H1 (cell line): ENCODE measurements around the gene COX7A2.
A peak's percentile ranks its signal among the peaks of the same experiment; 100 is the strongest.

Experiments
- CTCF ChIP-seq, 3 experiments: IDR thresholded peaks; 1 replicate in 2 of 3; 2 replicates in 1 of 3; pipeline versions ENCODE4 v1.5.1 to v1.6.1; 2011; ENCODE audit warnings: low read length in 3 of 3, mild to moderate bottlenecking in 3 of 3, inconsistent platforms in 2 of 3, low read depth in 1 of 3, moderate library complexity in 1 of 3; ENCODE audit not compliant: insufficient read depth in 1 of 3; ENCODE audit errors: control extremely low read depth in 1 of 3
- EP300 ChIP-seq, 2 experiments: IDR thresholded peaks; 1 replicate in 1 of 2; 2 replicates in 1 of 2; pipeline ENCODE4 v1.6.1; 2011 to 2012; ENCODE audit warnings: low read depth in 2 of 2, low read length in 2 of 2, mild to moderate bottlenecking in 2 of 2, borderline replicate concordance in 1 of 2, inconsistent platforms in 1 of 2, moderate library complexity in 1 of 2
- EZH2 ChIP-seq: fragments of 200-600 bp; sonication (generic); IDR thresholded peaks from 2 replicates; pipeline ENCODE4 v1.7.1; 2012; ENCODE audit warnings: low read depth, mild to moderate bottlenecking, moderate library complexity, low read length, inconsistent platforms; ENCODE audit not compliant: severe bottlenecking
- GABPA ChIP-seq: IDR thresholded peaks from 2 replicates; pipeline ENCODE4 v1.6.1; 2011; ENCODE audit warnings: mild to moderate bottlenecking, low read length, moderate library complexity, borderline replicate concordance; ENCODE audit not compliant: insufficient read depth
- HDAC2 ChIP-seq, 2 experiments: fragments of 300-600 bp in 1 of 2; sonication (generic) in 1 of 2; IDR thresholded peaks; 2 replicates each; pipeline ENCODE4 v1.6.1; 2011 to 2012; ENCODE audit warnings: low read depth in 2 of 2, low read length in 2 of 2, mild to moderate bottlenecking in 2 of 2, moderate library complexity in 2 of 2, borderline replicate concordance in 1 of 2, inconsistent platforms in 1 of 2
- POLR2A ChIP-seq, 2 experiments: IDR thresholded peaks; 1 replicate in 1 of 2; 2 replicates in 1 of 2; pipeline ENCODE4 v1.6.1; 2011; ENCODE audit warnings: low read depth in 2 of 2, low read length in 2 of 2, mild to moderate bottlenecking in 2 of 2; ENCODE audit errors: control extremely low read depth in 1 of 2
- POLR2AphosphoS5 ChIP-seq: IDR thresholded peaks from 2 replicates; pipeline ENCODE4 v1.6.1; 2011; ENCODE audit warnings: low read depth, low read length

- TF ChIP-seq EZH2, result no peak
- peak in 1 of 2 experiments; percentile 36; a peak in 1 of 4 replicates for TF ChIP-seq HDAC2 (IDR thresholded peaks at IDR 0.05; ENCODE audit: borderline replicate concordance in 1 of 2, low read depth in 2 of 2, low read length in 2 of 2)
- no peak for TF ChIP-seq EP300 (IDR thresholded peaks at IDR 0.05; ENCODE audit: borderline replicate concordance in 1 of 2, low read depth in 2 of 2, low read length in 2 of 2)
- TF ChIP-seq POLR2A (IDR thresholded peaks at IDR 0.05; ENCODE audit: control extremely low read depth in 1 of 2, low read depth in 2 of 2, low read length in 2 of 2), result peak; percentile 78 to 93
- peak; percentile 92 for TF ChIP-seq POLR2AphosphoS5
- no peak for TF ChIP-seq CTCF (IDR thresholded peaks at IDR 0.05; ENCODE audit: control extremely low read depth in 1 of 3, insufficient read depth in 1 of 3, low read depth in 1 of 3, low read length in 3 of 3)
- peak; percentile 90 for TF ChIP-seq GABPA
Observed at GRCh38 chr6:75243333-75244062, at the start of gene COX7A2.
